Measurements from ENCODE around the gene TBCE.
A peak's percentile ranks its signal among the peaks of the same experiment; 100 is the strongest.
"Not testable (repeated sequence)": the region's sequence is repeated elsewhere in the genome, so short reads cannot be mapped to it uniquely, and the experiment has no call there.

Gene TBCE

GRCh38 chr1:235341334-235341733 lies 25.9 kb upstream of the TBCE start:
- Histone ChIP-seq H3K36me3 (ENCODE audit: insufficient read depth, low read length) (peaks cover 30% of the 10 kb centered on the region), H3K9ac (ENCODE audit: insufficient read length) (no peak overlapping the region), H3K27ac (no peak overlapping the region), H3K9me3 (ENCODE audit: low read depth, low read length) (no peaks in the 10 kb centered on the region), H3K4me3 (no peak overlapping the region)
- no peak for DNase-seq (ENCODE audit: low read depth, low spot score)
- no peak for TF ChIP-seq POLR2AphosphoS5 (IDR thresholded peaks at IDR 0.05; ENCODE audit: borderline replicate concordance, low read depth, low read length)
- no peak for TF ChIP-seq EZH2 (IDR thresholded peaks at IDR 0.05)
- no peak for TF ChIP-seq FOXP2 (optimal IDR thresholded peaks at IDR 0.05; ENCODE audit: control extremely low read depth, extremely low read length, insufficient read depth)

- no peak overlapping the region for H3K4me3 ChIP-seq
Measured at GRCh38 chr1:235342039-235342438, 25.2 kb upstream of the TBCE start.

DNA sequence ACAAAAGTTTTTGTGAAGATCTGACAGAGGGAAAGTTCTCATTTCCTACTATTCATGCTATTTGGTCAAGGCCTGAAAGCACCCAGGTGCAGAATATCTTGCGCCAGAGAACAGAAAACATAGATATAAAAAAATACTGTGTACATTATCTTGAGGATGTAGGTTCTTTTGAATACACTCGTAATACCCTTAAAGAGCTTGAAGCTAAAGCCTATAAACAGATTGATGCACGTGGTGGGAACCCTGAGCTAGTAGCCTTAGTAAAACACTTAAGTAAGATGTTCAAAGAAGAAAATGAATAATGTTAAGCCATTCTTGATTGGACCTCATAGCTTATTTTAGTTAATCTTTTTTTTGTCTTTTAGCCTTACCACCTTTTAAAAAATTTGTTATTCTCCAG lies 24.8 kb upstream of the TBCE start:
- H3K36me3 ChIP-seq (ENCODE audit: insufficient read depth, low read length) = peaks cover 20% of the 10 kb centered on the region
- DNase-seq (ENCODE audit: low read depth, low spot score) = no peak
- H3K9ac ChIP-seq (ENCODE audit: insufficient read length) = no peak overlapping the region
- TF ChIP-seq POLR2AphosphoS5 (IDR thresholded peaks at IDR 0.05; ENCODE audit: borderline replicate concordance, low read depth, low read length) (no peak), EZH2 (IDR thresholded peaks at IDR 0.05) (no peak), FOXP2 (optimal IDR thresholded peaks at IDR 0.05; ENCODE audit: control extremely low read depth, extremely low read length, insufficient read depth) (no peak)
- 0 out of 2 replicates have a peak overlapping the region, but pooled peaks have one; percentile 3 for H3K27ac ChIP-seq
- no peak overlapping the region for H3K4me3 ChIP-seq
- H3K9me3 ChIP-seq (ENCODE audit: low read depth, low read length) = no peaks in the 10 kb centered on the region

More at GRCh38 chr1:235342039-235342438, 25.2 kb upstream of the TBCE start:
- TF ChIP-seq EZH2 (IDR thresholded peaks at IDR 0.05) (no peak), POLR2AphosphoS5 (IDR thresholded peaks at IDR 0.05; ENCODE audit: borderline replicate concordance, low read depth, low read length) (no peak), FOXP2 (optimal IDR thresholded peaks at IDR 0.05; ENCODE audit: control extremely low read depth, extremely low read length, insufficient read depth) (no peak)
- H3K9ac ChIP-seq (ENCODE audit: insufficient read length) = no peak overlapping the region
- H3K36me3 ChIP-seq (ENCODE audit: insufficient read depth, low read length) = peaks cover 25% of the 10 kb centered on the region
- H3K9me3 ChIP-seq (ENCODE audit: low read depth, low read length) = no peaks in the 10 kb centered on the region
- H3K27ac ChIP-seq = 0 out of 2 replicates have a peak overlapping the region, but pooled peaks have one; percentile 3
- DNase-seq (ENCODE audit: low read depth, low spot score) = no peak

GRCh38 chr1:235343726-235344125 lies 23.5 kb upstream of the TBCE start:
- peaks cover 13% of the 10 kb centered on the region for H3K36me3 ChIP-seq (ENCODE audit: insufficient read depth, low read length)
- no peak overlapping the region for H3K9ac ChIP-seq (ENCODE audit: insufficient read length)
- no peak overlapping the region for H3K27ac ChIP-seq
- no peaks in the 10 kb centered on the region for H3K9me3 ChIP-seq (ENCODE audit: low read depth, low read length)
- no peak for DNase-seq (ENCODE audit: low read depth, low spot score)
- H3K4me3 ChIP-seq = no peak overlapping the region
- TF ChIP-seq POLR2AphosphoS5 (IDR thresholded peaks at IDR 0.05; ENCODE audit: borderline replicate concordance, low read depth, low read length) (no peak), EZH2 (IDR thresholded peaks at IDR 0.05) (no peak), FOXP2 (optimal IDR thresholded peaks at IDR 0.05; ENCODE audit: control extremely low read depth, extremely low read length, insufficient read depth) (no peak)

GRCh38 chr1:235351441-235351840 lies 15.8 kb upstream of the TBCE start:
- no peak for TF ChIP-seq FOXP2 (optimal IDR thresholded peaks at IDR 0.05; ENCODE audit: control extremely low read depth, extremely low read length, insufficient read depth)
- TF ChIP-seq POLR2AphosphoS5 (IDR thresholded peaks at IDR 0.05; ENCODE audit: borderline replicate concordance, low read depth, low read length) = no peak
- TF ChIP-seq EZH2 (IDR thresholded peaks at IDR 0.05) = no peak
- no peak overlapping the region for H3K4me3 ChIP-seq
- H3K27ac ChIP-seq = no peak overlapping the region
- H3K9ac ChIP-seq (ENCODE audit: insufficient read length) = no peak overlapping the region
- no peaks in the 10 kb centered on the region for H3K36me3 ChIP-seq (ENCODE audit: insufficient read depth, low read length)
- H3K9me3 ChIP-seq (ENCODE audit: low read depth, low read length) = no peaks in the 10 kb centered on the region
- no peak for DNase-seq (ENCODE audit: low read depth, low spot score)

DNA sequence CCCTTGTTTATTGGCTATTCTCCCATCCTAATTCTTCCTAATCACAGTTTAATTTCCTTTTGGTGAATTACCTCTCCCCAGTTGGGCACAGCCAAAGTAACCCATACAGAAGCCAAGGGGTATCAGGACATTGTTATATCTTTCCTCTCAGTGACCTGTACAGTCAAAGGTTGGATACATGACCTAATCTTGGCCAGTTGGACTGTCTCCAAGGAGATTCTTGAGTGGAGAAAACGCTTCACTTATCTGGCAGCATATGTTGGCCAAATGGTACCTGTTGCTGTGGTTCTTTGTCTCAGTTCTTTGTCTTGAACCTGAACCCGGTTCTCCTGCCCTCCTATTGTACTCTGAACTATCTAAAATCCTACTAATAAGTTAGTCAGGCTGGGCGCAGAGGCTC lies 15.3 kb upstream of the TBCE start:
- no peak overlapping the region for H3K9ac ChIP-seq (ENCODE audit: insufficient read length)
- H3K27ac ChIP-seq = no peak overlapping the region
- no peak for DNase-seq (ENCODE audit: low read depth, low spot score)
- H3K36me3 ChIP-seq (ENCODE audit: insufficient read depth, low read length) = no peaks in the 10 kb centered on the region
- no peaks in the 10 kb centered on the region for H3K9me3 ChIP-seq (ENCODE audit: low read depth, low read length)
- no peak overlapping the region for H3K4me3 ChIP-seq
- TF ChIP-seq POLR2AphosphoS5 (IDR thresholded peaks at IDR 0.05; ENCODE audit: borderline replicate concordance, low read depth, low read length) (no peak), FOXP2 (optimal IDR thresholded peaks at IDR 0.05; ENCODE audit: control extremely low read depth, extremely low read length, insufficient read depth) (no peak), EZH2 (IDR thresholded peaks at IDR 0.05) (no peak)

GRCh38 chr1:235357485-235358373 lies 9.5 kb upstream of the TBCE start:
- TF ChIP-seq POLR2AphosphoS5 (IDR thresholded peaks at IDR 0.05; ENCODE audit: borderline replicate concordance, low read depth, low read length) = no peak
- TF ChIP-seq FOXP2 (optimal IDR thresholded peaks at IDR 0.05; ENCODE audit: control extremely low read depth, extremely low read length, insufficient read depth) = no peak
- TF ChIP-seq EZH2 (IDR thresholded peaks at IDR 0.05) = no peak
- no peak overlapping the region for H3K27ac ChIP-seq
- no peak overlapping the region for H3K4me3 ChIP-seq
- H3K36me3 ChIP-seq (ENCODE audit: insufficient read depth, low read length) = no peaks in the 10 kb centered on the region
- no peaks in the 10 kb centered on the region for H3K9me3 ChIP-seq (ENCODE audit: low read depth, low read length)
- no peak for DNase-seq (ENCODE audit: low read depth, low spot score)
- H3K9ac ChIP-seq (ENCODE audit: insufficient read length) = no peak overlapping the region

DNA sequence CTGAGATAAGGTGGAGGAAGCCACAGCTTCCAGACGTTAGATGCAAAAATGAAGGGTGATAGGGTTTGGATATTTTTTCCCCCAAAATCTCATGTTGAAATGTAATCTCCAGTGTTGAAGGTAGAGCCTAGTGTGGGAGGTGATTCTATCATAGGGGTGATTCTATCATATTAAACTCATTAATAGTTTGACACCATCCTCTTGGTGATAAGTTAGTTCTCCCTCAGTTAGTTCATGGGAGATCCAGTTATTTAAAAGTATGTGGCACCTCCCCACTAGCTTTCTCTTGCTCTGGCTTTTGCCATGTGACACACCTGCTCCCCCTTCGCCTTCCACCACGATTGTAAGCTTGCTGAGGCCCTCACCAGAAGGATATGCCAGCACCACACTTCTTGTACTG lies 8.3 kb upstream of the TBCE start:
- H3K4me3 ChIP-seq = no peak overlapping the region
- no peak for DNase-seq (ENCODE audit: low read depth, low spot score)
- no peak overlapping the region for H3K27ac ChIP-seq
- H3K9me3 ChIP-seq (ENCODE audit: low read depth, low read length) = no peaks in the 10 kb centered on the region
- TF ChIP-seq FOXP2 (optimal IDR thresholded peaks at IDR 0.05; ENCODE audit: control extremely low read depth, extremely low read length, insufficient read depth) (no peak), EZH2 (IDR thresholded peaks at IDR 0.05) (no peak), POLR2AphosphoS5 (IDR thresholded peaks at IDR 0.05; ENCODE audit: borderline replicate concordance, low read depth, low read length) (no peak)
- no peaks in the 10 kb centered on the region for H3K36me3 ChIP-seq (ENCODE audit: insufficient read depth, low read length)
- H3K9ac ChIP-seq (ENCODE audit: insufficient read length) = no peak overlapping the region

DNA sequence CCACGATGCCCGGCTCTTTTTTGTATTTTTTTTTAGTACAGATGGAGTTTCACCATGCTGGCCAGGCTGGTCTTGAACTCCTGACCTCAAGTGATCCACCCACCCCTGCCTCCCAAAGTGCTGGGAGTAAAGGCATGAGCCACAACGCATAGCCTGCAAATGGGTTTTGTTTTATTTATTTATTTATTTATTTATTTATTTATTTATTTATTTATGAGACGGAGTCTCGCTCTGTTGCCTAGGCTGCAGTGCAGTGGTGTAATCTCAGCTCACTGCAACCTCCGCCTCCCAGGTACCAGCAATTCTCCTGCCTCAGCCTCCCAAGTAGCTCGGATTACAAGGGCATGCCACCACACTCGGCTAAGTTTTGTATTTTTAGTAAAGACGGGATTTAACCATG lies 3.0 kb upstream of the TBCE start:
- not testable (repeated sequence) for H3K9ac ChIP-seq (ENCODE audit: insufficient read length); H3K4me3 ChIP-seq; DNase-seq (ENCODE audit: low read depth, low spot score)

More for the DNA sequence above, 3.0 kb upstream of the TBCE start:
- not testable (repeated sequence) for H3K27ac ChIP-seq; H3K36me3 ChIP-seq (ENCODE audit: insufficient read depth, low read length); H3K9me3 ChIP-seq (ENCODE audit: low read depth, low read length)
